GM12875 (cell line): ENCODE data around the gene RGS6.

Source experiments
- H3K4me3 ChIP-seq: one replicate; pipeline ENCODE4 v1.5.1; 2011; ENCODE audit warnings: low read depth, low read length, control low read depth
- CTCF ChIP-seq: IDR thresholded peaks from 2 replicates; pipeline ENCODE4 v1.5.1; 2011; ENCODE audit warnings: low read depth, mild to moderate bottlenecking, control low read depth, inconsistent platforms, low read length, moderate library complexity, borderline replicate concordance; ENCODE audit not compliant: insufficient read depth

RGS6 gene

GRCh38 chr14:72558721-72559120, 626.5 kb downstream of the RGS6 start:
- no peak overlapping the region for H3K4me3 ChIP-seq
- no peak for TF ChIP-seq CTCF

- TF ChIP-seq CTCF: no peak
- no peak overlapping the region for H3K4me3 ChIP-seq
These were observed 627.0 kb downstream of the RGS6 start for GRCh38 chr14:72559202-72559601.

GRCh38 chr14:72559669-72560255, 627.5 kb downstream of the RGS6 start:
- TF ChIP-seq CTCF: no peak
- H3K4me3 ChIP-seq: no peak overlapping the region

DNA sequence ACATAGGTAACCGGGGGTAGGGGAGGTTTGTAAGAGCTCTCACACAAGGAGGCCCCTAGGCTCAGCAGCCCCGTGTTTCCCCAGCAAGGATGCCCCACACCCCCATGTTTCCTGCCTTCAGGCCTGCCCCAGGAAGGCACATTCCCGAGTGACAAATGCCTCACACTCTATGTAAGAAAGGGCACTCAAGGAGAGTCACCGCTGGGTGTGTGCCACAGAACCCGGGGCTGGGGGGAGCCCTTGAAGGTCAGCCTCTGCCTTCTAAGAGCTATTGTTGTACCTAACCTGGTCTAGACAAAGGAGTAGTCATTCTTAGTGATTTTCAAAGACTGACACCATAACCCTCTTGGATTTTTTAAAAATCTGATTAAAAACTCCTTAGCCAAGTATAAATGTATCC, 628.1 kb downstream of the RGS6 start:
- no peak for TF ChIP-seq CTCF
- no peak overlapping the region for H3K4me3 ChIP-seq

DNA sequence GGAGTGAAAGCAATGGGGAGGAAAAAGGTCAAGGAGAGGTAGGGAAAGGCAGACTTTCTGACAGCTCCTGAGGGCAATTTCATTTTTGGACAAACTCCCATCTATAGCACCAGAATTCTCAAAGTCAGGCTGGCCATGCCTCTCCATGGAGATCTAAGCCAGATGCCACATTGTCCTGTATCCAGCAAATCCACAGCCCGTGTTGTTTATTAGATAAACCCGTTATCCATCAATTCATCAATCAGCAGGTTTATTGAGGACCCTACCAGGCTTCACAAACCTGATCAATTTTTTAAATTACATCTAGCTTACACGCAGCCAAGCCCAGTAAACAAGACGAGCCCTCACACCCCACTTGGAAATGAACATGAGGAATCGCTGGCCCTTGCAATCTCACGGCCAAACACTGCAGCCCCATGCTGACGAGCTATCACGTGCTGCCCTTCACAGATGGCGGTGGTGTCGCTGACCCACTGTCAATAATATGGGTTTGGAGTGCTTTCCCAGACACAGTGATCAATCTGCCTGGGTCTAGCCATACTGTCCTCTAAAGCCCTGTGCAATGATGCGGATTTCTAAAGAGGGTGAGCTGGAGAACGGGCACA, 628.8 kb downstream of the RGS6 start:
- no peak overlapping the region for H3K4me3 ChIP-seq
- TF ChIP-seq CTCF: no peak

DNA sequence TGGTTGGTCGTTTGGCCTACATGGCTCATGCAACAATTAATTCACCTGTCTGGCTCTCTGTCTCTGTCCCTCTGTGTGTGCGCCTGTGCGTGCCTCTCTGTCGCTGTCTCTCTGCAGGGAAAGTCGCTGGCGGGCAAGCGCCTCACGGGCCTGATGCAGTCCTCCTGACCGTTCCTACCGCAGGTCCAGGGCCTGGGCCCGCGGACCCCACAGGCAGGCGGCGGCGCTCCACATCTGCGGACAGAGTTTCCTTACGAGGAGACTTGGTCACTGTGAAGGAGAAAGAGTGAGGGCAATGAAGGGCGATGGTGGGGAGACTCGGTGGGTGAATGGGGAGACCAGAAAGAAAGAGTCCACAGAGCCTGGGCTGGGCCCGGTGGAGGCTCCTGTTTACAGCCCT, 630.1 kb downstream of the RGS6 start:
- no peak overlapping the region for H3K4me3 ChIP-seq
- no peak for TF ChIP-seq CTCF

GRCh38 chr14:72563676-72564075, 631.4 kb downstream of the RGS6 start:
- H3K4me3 ChIP-seq: no peak overlapping the region
- no peak for TF ChIP-seq CTCF
